ENCODE measurements around the gene ARHGAP31. TPM values are rescaled to one million over a fixed set of nuclear protein-coding genes. Genes with fewer than 3 reads are reported as not detected.

The ARHGAP31 gene
- polyA plus RNA-seq, 1 donor from 2014 or later, result not detected

GRCh38 chr3:119329551-119329950 is 35.4 kb downstream of the ARHGAP31 start:
- Histone ChIP-seq H3K36me3 (ENCODE audit: insufficient read depth, low read length) (no peaks in the 10 kb centered on the region), H2AFZ (ENCODE audit: low read depth, low read length) (no peak overlapping the region), H3K4me2 (ENCODE audit: low read length) (no peak overlapping the region), H3K9me2 (ENCODE audit: insufficient read depth, low read length) (no peaks in the 10 kb centered on the region), H3K27ac (ENCODE audit: low read length) (no peak overlapping the region), H3K4me3 (ENCODE audit: low read length) (no peak overlapping the region), H3K9ac (ENCODE audit: low read length) (no peak overlapping the region), H3K9me3 (ENCODE audit: low read length) (no peaks in the 10 kb centered on the region), H3K79me2 (replicated peaks; ENCODE audit: insufficient read depth, low read length) (no peaks in the 10 kb centered on the region), H4K20me1 (ENCODE audit: insufficient read depth) (no peaks in the 10 kb centered on the region), H3F3A (ENCODE audit: insufficient read depth, low read length, poor library complexity, severe bottlenecking) (no peaks in the 10 kb centered on the region), H3K27me3 (ENCODE audit: insufficient read depth, low read depth, low read length) (peaks cover under 1% of the 10 kb centered on the region)
- no peak for TF ChIP-seq EZH2 (IDR thresholded peaks at IDR 0.05; ENCODE audit: borderline replicate concordance, insufficient read depth, low read length, poor library complexity, severe bottlenecking)
- no peak for TF ChIP-seq RAD21 (conservative IDR thresholded peaks at IDR 0.05)
- no peak for TF ChIP-seq TAF1 (IDR thresholded peaks at IDR 0.05; ENCODE audit: low read depth)
- no peak for TF ChIP-seq REST (IDR thresholded peaks at IDR 0.05; ENCODE audit: borderline replicate concordance)
- no peak for TF ChIP-seq CTCF (IDR thresholded peaks at IDR 0.05; ENCODE audit: poor library complexity, severe bottlenecking)
- no peak for TF ChIP-seq POLR2AphosphoS5 (IDR thresholded peaks at IDR 0.05)
- no peak for TF ChIP-seq SMC3 (conservative IDR thresholded peaks at IDR 0.05; ENCODE audit: poor library complexity)
- no peak for TF ChIP-seq MXI1 (conservative IDR thresholded peaks at IDR 0.05; ENCODE audit: poor library complexity, severe bottlenecking)
- no peak for TF ChIP-seq EP300 (conservative IDR thresholded peaks at IDR 0.05; ENCODE audit: poor library complexity, severe bottlenecking)

GRCh38 chr3:119330181-119330580 is 36.0 kb downstream of the ARHGAP31 start:
- Histone ChIP-seq H4K20me1 (ENCODE audit: insufficient read depth) (no peaks in the 10 kb centered on the region), H3K27ac (ENCODE audit: low read length) (no peak overlapping the region), H3K4me2 (ENCODE audit: low read length) (no peak overlapping the region), H3K4me3 (ENCODE audit: low read length) (no peak overlapping the region), H3F3A (ENCODE audit: insufficient read depth, low read length, poor library complexity, severe bottlenecking) (no peaks in the 10 kb centered on the region), H3K9ac (ENCODE audit: low read length) (no peak overlapping the region), H3K27me3 (ENCODE audit: insufficient read depth, low read depth, low read length) (no peaks in the 10 kb centered on the region), H3K9me2 (ENCODE audit: insufficient read depth, low read length) (no peaks in the 10 kb centered on the region), H3K79me2 (replicated peaks; ENCODE audit: insufficient read depth, low read length) (no peaks in the 10 kb centered on the region), H2AFZ (ENCODE audit: low read depth, low read length) (no peak overlapping the region), H3K9me3 (ENCODE audit: low read length) (no peaks in the 10 kb centered on the region), H3K36me3 (ENCODE audit: insufficient read depth, low read length) (no peaks in the 10 kb centered on the region)
- TF ChIP-seq EP300 (conservative IDR thresholded peaks at IDR 0.05; ENCODE audit: poor library complexity, severe bottlenecking), result no peak
- TF ChIP-seq POLR2AphosphoS5 (IDR thresholded peaks at IDR 0.05), result no peak
- no peak for TF ChIP-seq RAD21 (conservative IDR thresholded peaks at IDR 0.05)
- no peak for TF ChIP-seq MXI1 (conservative IDR thresholded peaks at IDR 0.05; ENCODE audit: poor library complexity, severe bottlenecking)
- TF ChIP-seq REST (IDR thresholded peaks at IDR 0.05; ENCODE audit: borderline replicate concordance), result no peak
- no peak for TF ChIP-seq TAF1 (IDR thresholded peaks at IDR 0.05; ENCODE audit: low read depth)
- no peak for TF ChIP-seq EZH2 (IDR thresholded peaks at IDR 0.05; ENCODE audit: borderline replicate concordance, insufficient read depth, low read length, poor library complexity, severe bottlenecking)
- no peak for TF ChIP-seq SMC3 (conservative IDR thresholded peaks at IDR 0.05; ENCODE audit: poor library complexity)
- TF ChIP-seq CTCF (IDR thresholded peaks at IDR 0.05; ENCODE audit: poor library complexity, severe bottlenecking), result no peak

Measured in neural cell (in vitro differentiated cells).